Prostate gland (tissue), 2 donors: ENCODE measurements around the gene ERN2.

Experiments used
- CTCF ChIP-seq, 4 experiments: fragments of 200-600 bp in 2 of 4; fragments of 450-650 bp in 2 of 4; sonication (generic) in 2 of 4; IDR thresholded peaks; 1 replicate in 3 of 4; 2 replicates in 1 of 4; pipeline ENCODE4 v1.5.1; 2016 to 2019; ENCODE audit warnings: antibody characterized with exemption in 4 of 4, mild to moderate bottlenecking in 2 of 4, moderate library complexity in 2 of 4
- POLR2AphosphoS5 ChIP-seq: sonication (generic); formaldehyde crosslinking; IDR thresholded peaks from one replicate; pipeline ENCODE4 v1.6.1; 2017; ENCODE audit warnings: antibody characterized with exemption

- TF ChIP-seq CTCF (IDR thresholded peaks at IDR 0.05): no peak
- TF ChIP-seq POLR2AphosphoS5: no peak
These were observed 41.0 kb upstream of the ERN2 start for GRCh38 chr16:23753908-23754593.
